ENCODE data around the gene DAO.

Gene DAO

GRCh38 chr12:108843187-108843586 lies 36.7 kb upstream of the DAO start:
- TF ChIP-seq CTCF (IDR thresholded peaks at IDR 0.05) = no peak

GRCh38 chr12:108845696-108846095 lies 34.2 kb upstream of the DAO start:
- TF ChIP-seq CTCF (IDR thresholded peaks at IDR 0.05) = no peak

- TF ChIP-seq CTCF (IDR thresholded peaks at IDR 0.05) = no peak
Measured at GRCh38 chr12:108846290-108846701, 33.6 kb upstream of the DAO start.

GRCh38 chr12:108847705-108848104 lies 32.2 kb upstream of the DAO start:
- no peak for TF ChIP-seq CTCF (IDR thresholded peaks at IDR 0.05)

- TF ChIP-seq CTCF (IDR thresholded peaks at IDR 0.05) = no peak
Measured at GRCh38 chr12:108849660-108850059, 30.2 kb upstream of the DAO start.

GRCh38 chr12:108850854-108851573 lies 28.9 kb upstream of the DAO start:
- TF ChIP-seq CTCF (IDR thresholded peaks at IDR 0.05) = no peak

GRCh38 chr12:108852674-108853309 lies 27.1 kb upstream of the DAO start:
- no peak for TF ChIP-seq CTCF (IDR thresholded peaks at IDR 0.05)

Measured in LNCAP (cell line).